Measurements from ENCODE around the gene REXO1. TPM values are rescaled to one million over a fixed set of nuclear protein-coding genes. Genes with fewer than 3 reads are reported as not detected.
A peak's percentile ranks its signal among the peaks of the same experiment; 100 is the strongest.

Gene REXO1
- total and polyA plus RNA-seq, 2 of the 13 experiments (the other 11 are each of a cell fraction or from before 2014, with no cell fraction given): 5.0 to 11.2 TPM

GRCh38 chr19:1864480-1865171 lies 16.3 kb upstream of the REXO1 start (continued):
- TF ChIP-seq LCORL (IDR thresholded peaks at IDR 0.05) (no peak), LCORL (CRISPR knock-in tag; IDR thresholded peaks at IDR 0.05) (peak; percentile 68), PLSCR1 (CRISPR knock-in tag; IDR thresholded peaks at IDR 0.05; ENCODE audit: borderline replicate concordance) (no peak), ZBTB42 (CRISPR knock-in tag; IDR thresholded peaks at IDR 0.05) (0 out of 2 replicates have a peak, but pooled peaks have one; percentile 28), PBX3 (CRISPR knock-in tag; IDR thresholded peaks at IDR 0.05; ENCODE audit: borderline replicate concordance) (no peak), ZSCAN9 (CRISPR knock-in tag; IDR thresholded peaks at IDR 0.05; ENCODE audit: borderline replicate concordance) (0 out of 2 replicates have a peak, but pooled peaks have one; percentile 45), ATF6 (CRISPR knock-in tag; conservative IDR thresholded peaks at IDR 0.05) (no peak), MYNN (CRISPR knock-in tag; IDR thresholded peaks at IDR 0.05; ENCODE audit: low read depth) (no peak), PRDM4 (CRISPR knock-in tag; IDR thresholded peaks at IDR 0.05; ENCODE audit: borderline replicate concordance) (no peak), SMAD1 (CRISPR knock-in tag; IDR thresholded peaks at IDR 0.05; ENCODE audit: borderline replicate concordance, low read depth) (no peak), TAF1 (CRISPR knock-in tag; IDR thresholded peaks at IDR 0.05) (no peak; the same call in 1 of the 2 replicates), CBX1 (IDR thresholded peaks at IDR 0.05; ENCODE audit: low read depth) (no peak), ZSCAN12 (CRISPR knock-in tag; IDR thresholded peaks at IDR 0.05) (no peak), MXD3 (CRISPR knock-in tag; IDR thresholded peaks at IDR 0.05) (no peak), ZNF777 (CRISPR knock-in tag; IDR thresholded peaks at IDR 0.05) (no peak; the same call in 1 of the 2 replicates), CBX2 (IDR thresholded peaks at IDR 0.05; ENCODE audit: low read depth, low read length) (no peak), CBX2 (CRISPR knock-in tag; IDR thresholded peaks at IDR 0.05; ENCODE audit: low read depth) (no peak), DR1 (CRISPR knock-in tag; IDR thresholded peaks at IDR 0.05) (no peak), ZNF274 (CRISPR knock-in tag; IDR thresholded peaks at IDR 0.05) (peak; percentile 40; the same call in 1 of the 2 replicates), THAP9 (CRISPR knock-in tag; IDR thresholded peaks at IDR 0.05; ENCODE audit: borderline replicate concordance) (peak; percentile 34; the same call in 1 of the 2 replicates)

All from HepG2 (cell line).